Prostate gland (tissue), 2 donors: ENCODE measurements around the gene MYLK. TPM values are rescaled to one million over a fixed set of nuclear protein-coding genes. Genes with fewer than 3 reads are reported as not detected.

Experiments used
- DNase-seq: peaks from one replicate; pipeline ENCODE4 v3.0.0-alpha.2; 2019; ENCODE audit warnings: low spot score
- H3K27ac ChIP-seq, 2 donors: fragments of 200-600 bp; sonication (generic); 2 replicates each; pipeline ENCODE4 v1.5.1; 2017 to 2019
- H3K27me3 ChIP-seq: fragments of 200-600 bp; sonication (generic); replicated peaks from 2 replicates; pipeline ENCODE4 v1.5.1; 2019; ENCODE audit not compliant: insufficient read depth
- H3K36me3 ChIP-seq, 2 donors: fragments of 200-600 bp; sonication (generic); 1 replicate in 1 of 2; 2 replicates in 1 of 2; pipeline versions ENCODE4 v1.5.1 to v1.8.1; 2017 to 2019
- H3K4me1 ChIP-seq: fragments of 200-600 bp; sonication (generic); replicated peaks from 2 replicates; pipeline ENCODE4 v1.5.1; 2019
- H3K4me3 ChIP-seq, 2 donors: fragments of 200-600 bp; sonication (generic); 2 replicates each; pipeline ENCODE4 v1.5.1; 2017 to 2019
- H3K9me3 ChIP-seq: fragments of 200-600 bp; sonication (generic); 2 replicates; pipeline ENCODE4 v1.5.1; 2017
- CTCF ChIP-seq, 4 experiments: fragments of 200-600 bp in 2 of 4; fragments of 450-650 bp in 2 of 4; sonication (generic) in 2 of 4; IDR thresholded peaks; 1 replicate in 3 of 4; 2 replicates in 1 of 4; pipeline ENCODE4 v1.5.1; 2016 to 2019; ENCODE audit warnings: antibody characterized with exemption in 4 of 4, mild to moderate bottlenecking in 2 of 4, moderate library complexity in 2 of 4
- POLR2A ChIP-seq: fragments of 450-650 bp; IDR thresholded peaks from one replicate; pipeline ENCODE4 v1.6.1; 2016; ENCODE audit warnings: antibody characterized with exemption, mild to moderate bottlenecking
- POLR2AphosphoS5 ChIP-seq: sonication (generic); formaldehyde crosslinking; IDR thresholded peaks from one replicate; pipeline ENCODE4 v1.6.1; 2017; ENCODE audit warnings: antibody characterized with exemption
- WGBS: methylation state at CpG from one replicate; pipeline ENCODE4 v1.1.5; 2018; 5-methylcytosine and 5-hydroxymethylcytosine counted together
- intact Hi-C: fragments of 100-400 bp; cut with DNase I; formaldehyde crosslinking; loops from one replicate; pipeline ENCODE4 v1.14.2; 2022
- total RNA-seq, 2 donors: library from RNA; depleted of rRNA; stranded (reverse); fragments of >200 nt; gene quantifications; one replicate each; pipeline ENCODE4 v1.1.0, GENCODE V29; 2016

MYLK gene
- total RNA-seq, 2 donors from 2014 or later = 345 to 600 TPM

- no peak for DNase-seq
- no peaks in the 10 kb centered on the region for H3K4me1 ChIP-seq
- H3K27me3 ChIP-seq = no peaks in the 10 kb centered on the region
- H3K27ac ChIP-seq = no peak overlapping the region
- TF ChIP-seq POLR2AphosphoS5 (no peak), CTCF (IDR thresholded peaks at IDR 0.05) (no peak), POLR2A (no peak)
- no peaks in the 10 kb centered on the region for H3K9me3 ChIP-seq
- intact Hi-C loops = no loop called here
- H3K36me3 ChIP-seq = no peaks in the 10 kb centered on the region
- H3K4me3 ChIP-seq = no peak overlapping the region
- 76% methylated on average over 1 of the region's 1 CpG for WGBS
Measured at GRCh38 chr3:123760817-123761216, 123.3 kb downstream of the MYLK start.

GRCh38 chr3:123759871-123760270 is 124.3 kb downstream of the MYLK start:
- TF ChIP-seq CTCF (IDR thresholded peaks at IDR 0.05) (no peak), POLR2AphosphoS5 (no peak), POLR2A (no peak)
- intact Hi-C loops = no loop called here
- no peaks in the 10 kb centered on the region for H3K9me3 ChIP-seq
- no peaks in the 10 kb centered on the region for H3K4me1 ChIP-seq
- WGBS = 99% methylated on average over 4 of the region's 4 CpGs
- no peak overlapping the region for H3K27ac ChIP-seq
- H3K36me3 ChIP-seq = no peaks in the 10 kb centered on the region
- no peaks in the 10 kb centered on the region for H3K27me3 ChIP-seq
- no peak overlapping the region for H3K4me3 ChIP-seq
- DNase-seq = no peak

GRCh38 chr3:123759311-123759710 is 124.8 kb downstream of the MYLK start:
- no peak overlapping the region for H3K4me3 ChIP-seq
- H3K9me3 ChIP-seq = no peaks in the 10 kb centered on the region
- no peaks in the 10 kb centered on the region for H3K36me3 ChIP-seq
- H3K4me1 ChIP-seq = no peaks in the 10 kb centered on the region
- intact Hi-C loops = no loop called here
- TF ChIP-seq POLR2AphosphoS5 (no peak), CTCF (IDR thresholded peaks at IDR 0.05) (no peak), POLR2A (no peak)
- no peaks in the 10 kb centered on the region for H3K27me3 ChIP-seq
- 25% methylated on average over 3 of the region's 3 CpGs for WGBS
- H3K27ac ChIP-seq = no peak overlapping the region
- no peak for DNase-seq

GRCh38 chr3:123758081-123758564 is 126.0 kb downstream of the MYLK start:
- no peaks in the 10 kb centered on the region for H3K36me3 ChIP-seq
- H3K4me3 ChIP-seq = no peak overlapping the region
- WGBS = 17% methylated on average over 2 of the region's 2 CpGs
- intact Hi-C loops = no loop called here
- TF ChIP-seq CTCF (IDR thresholded peaks at IDR 0.05) = no peak
- no peak for TF ChIP-seq POLR2AphosphoS5
- no peak for TF ChIP-seq POLR2A
- no peaks in the 10 kb centered on the region for H3K27me3 ChIP-seq
- H3K4me1 ChIP-seq = no peaks in the 10 kb centered on the region
- H3K27ac ChIP-seq = no peak overlapping the region
- H3K9me3 ChIP-seq = no peaks in the 10 kb centered on the region
- no peak for DNase-seq

GRCh38 chr3:123757281-123757940 is 126.7 kb downstream of the MYLK start:
- no peaks in the 10 kb centered on the region for H3K9me3 ChIP-seq

More at GRCh38 chr3:123757281-123757940, 126.7 kb downstream of the MYLK start:
- H3K4me3 ChIP-seq = no peak overlapping the region
- H3K27me3 ChIP-seq = no peaks in the 10 kb centered on the region
- H3K36me3 ChIP-seq = no peaks in the 10 kb centered on the region
- DNase-seq = no peak
- WGBS = 72% methylated on average over 5 of the region's 5 CpGs
- TF ChIP-seq POLR2AphosphoS5 = no peak
- no peak for TF ChIP-seq POLR2A
- TF ChIP-seq CTCF (IDR thresholded peaks at IDR 0.05) = no peak
- intact Hi-C loops = no loop called here
- H3K4me1 ChIP-seq = no peaks in the 10 kb centered on the region
- H3K27ac ChIP-seq = no peak overlapping the region
